Measurements from ENCODE around the gene SLC25A42.

DNA sequence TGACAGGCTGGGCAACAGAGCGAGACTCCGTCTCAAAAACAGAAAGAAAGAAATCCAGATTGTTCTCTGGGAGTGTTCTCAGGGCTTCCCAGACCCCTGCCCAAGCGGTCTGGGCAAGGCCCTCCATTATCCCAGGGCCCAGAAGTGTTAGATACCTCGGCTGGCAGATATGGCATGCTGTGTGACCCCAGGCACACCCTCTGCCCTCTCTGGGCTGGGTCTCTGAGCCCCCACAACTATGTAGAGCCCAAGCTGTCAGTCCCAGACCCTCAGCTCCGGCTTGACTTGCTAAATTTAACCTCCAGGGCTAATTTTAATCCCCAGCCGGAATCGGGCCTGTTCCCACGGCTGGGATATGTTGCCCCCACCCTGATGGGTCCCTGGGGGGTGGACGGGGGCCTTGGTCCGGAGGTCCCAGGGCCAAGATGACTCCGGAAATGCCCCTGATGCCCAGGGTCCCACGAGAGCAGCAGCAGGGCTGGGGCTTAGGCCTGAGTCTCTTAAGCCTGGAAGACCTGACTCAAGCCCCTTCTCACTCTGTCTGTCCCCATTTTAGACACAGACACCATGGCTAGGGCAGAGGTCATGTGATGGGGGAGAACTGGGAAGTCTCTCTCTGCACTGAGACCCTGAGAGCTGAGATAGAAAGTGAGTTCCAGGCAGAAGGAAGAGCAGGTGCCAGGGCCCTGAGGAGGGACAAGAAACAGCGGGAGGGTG, 89.0 kb downstream of the SLC25A42 start:
- no peak for TF ChIP-seq YY1 (IDR thresholded peaks at IDR 0.05; ENCODE audit: insufficient read depth, insufficient read length)
- TF ChIP-seq ZNF274 (IDR thresholded peaks at IDR 0.05; ENCODE audit: low read depth, low read length): no peak
- no peak for TF ChIP-seq SUZ12 (IDR thresholded peaks at IDR 0.05; ENCODE audit: extremely low read depth, insufficient read depth, insufficient read length)

Data from NT2/D1 (cell line).